NCI-H146 (cell line): ENCODE data around the gene IL32.

ENCODE experiments used
- DNase-seq: peaks from one replicate; lab custom pipeline; 2025; lab: John Stamatoyannopoulos, UW

IL32 gene

DNA sequence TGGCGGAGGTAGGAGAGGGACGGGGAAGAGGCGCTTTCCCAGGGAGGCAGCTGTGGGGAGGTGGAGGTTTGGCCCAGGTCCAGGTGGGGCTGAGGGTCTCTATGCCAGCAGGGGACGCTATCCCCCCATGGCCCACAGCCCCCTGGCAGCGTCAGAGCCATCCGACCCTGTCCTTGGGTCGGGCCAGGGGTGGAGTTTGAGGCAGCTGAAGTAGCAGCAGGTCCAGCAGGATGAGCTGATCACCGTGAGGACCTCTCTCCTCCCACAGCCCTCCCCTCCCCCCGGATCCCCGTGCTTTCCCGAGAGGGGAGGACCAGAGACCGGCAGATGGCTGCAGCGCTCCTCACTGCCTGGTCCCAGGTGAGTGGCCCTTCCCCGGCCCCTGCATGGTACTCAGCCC is 50.1 kb downstream of the IL32 start:
- no peak for DNase-seq

GRCh38 chr16:3118204-3118790 is 52.9 kb downstream of the IL32 start:
- no peak for DNase-seq

DNA sequence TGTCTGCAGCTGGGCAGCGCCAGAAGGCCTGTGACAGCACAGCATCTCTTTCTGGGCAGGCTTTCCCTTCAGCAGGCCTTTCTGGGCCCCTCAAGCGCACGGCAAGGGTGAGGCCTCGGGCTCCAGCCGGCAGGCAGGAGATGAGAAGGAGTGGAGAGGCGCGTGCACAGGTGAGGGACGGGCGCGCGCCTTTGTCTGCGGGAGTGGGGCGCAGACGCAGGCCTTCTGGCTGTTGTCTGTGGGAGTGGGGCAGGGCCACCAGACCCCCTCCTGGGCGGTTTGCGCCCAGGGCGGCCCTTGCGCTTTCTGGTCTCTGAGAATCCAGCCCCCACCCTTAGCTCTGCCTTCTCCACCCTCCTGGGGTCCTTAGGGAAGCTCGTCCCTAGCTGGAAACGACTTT is 53.4 kb downstream of the IL32 start:
- DNase-seq, result no peak
